GM12875 (cell line): ENCODE measurements around the gene CSNK2A1.

Experiments used
- H3K4me3 ChIP-seq: one replicate; pipeline ENCODE4 v1.5.1; 2011; ENCODE audit warnings: low read depth, low read length, control low read depth
- CTCF ChIP-seq: IDR thresholded peaks from 2 replicates; pipeline ENCODE4 v1.5.1; 2011; ENCODE audit warnings: low read depth, mild to moderate bottlenecking, control low read depth, inconsistent platforms, low read length, moderate library complexity, borderline replicate concordance; ENCODE audit not compliant: insufficient read depth

CSNK2A1 gene

GRCh38 chr20:542777-543368 lies 717 bp downstream of the CSNK2A1 start:
- TF ChIP-seq CTCF: no peak
- H3K4me3 ChIP-seq: peak overlapping the region; percentile 87

DNA sequence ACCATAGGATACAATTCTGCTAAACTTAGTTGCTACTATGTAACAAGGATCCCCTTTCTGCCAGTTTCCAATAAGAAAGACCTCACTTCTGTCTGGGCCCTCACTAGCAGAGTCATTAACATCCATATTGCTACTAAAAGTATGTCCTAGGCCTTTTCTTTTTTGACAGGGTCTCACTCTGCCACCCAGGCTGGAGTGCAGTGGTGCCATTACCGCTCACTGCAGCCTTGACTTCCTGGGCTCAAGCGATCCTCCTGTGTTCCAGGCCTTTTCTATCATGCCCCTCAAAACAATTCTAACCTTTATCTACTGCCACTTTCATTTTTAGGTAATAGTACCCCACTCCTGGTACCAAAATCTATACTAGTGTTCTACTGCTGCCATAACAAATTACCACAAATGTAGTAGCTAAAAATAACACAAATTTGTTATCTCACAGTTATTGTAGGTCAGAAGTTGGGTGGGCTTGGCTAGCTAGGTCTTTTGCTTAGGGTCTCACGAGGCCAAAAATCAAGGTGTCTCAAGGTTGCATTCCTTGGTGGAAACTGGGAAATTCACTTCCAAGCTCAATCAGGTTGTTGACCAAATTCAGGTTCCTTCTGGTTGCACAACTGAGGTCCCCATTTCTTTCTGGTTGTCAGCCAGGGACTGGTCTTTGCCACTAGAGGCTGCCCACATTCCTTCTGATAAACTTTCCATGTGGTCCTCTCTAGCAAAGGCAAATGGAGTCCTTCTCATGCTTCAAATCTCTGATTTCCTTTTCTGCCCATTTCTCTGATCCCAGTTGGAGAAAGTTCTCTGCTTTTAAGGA lies 3.0 kb downstream of the CSNK2A1 start:
- no peak overlapping the region for H3K4me3 ChIP-seq
- TF ChIP-seq CTCF: no peak

- H3K4me3 ChIP-seq: no peak overlapping the region
- no peak for TF ChIP-seq CTCF
Measured at GRCh38 chr20:539848-540247, 3.7 kb downstream of the CSNK2A1 start.

- no peak for TF ChIP-seq CTCF
- no peak overlapping the region for H3K4me3 ChIP-seq
Measured at GRCh38 chr20:539191-539590, 4.4 kb downstream of the CSNK2A1 start.

- no peak for TF ChIP-seq CTCF
- no peak overlapping the region for H3K4me3 ChIP-seq
Measured at GRCh38 chr20:537983-538382, 5.6 kb downstream of the CSNK2A1 start.

DNA sequence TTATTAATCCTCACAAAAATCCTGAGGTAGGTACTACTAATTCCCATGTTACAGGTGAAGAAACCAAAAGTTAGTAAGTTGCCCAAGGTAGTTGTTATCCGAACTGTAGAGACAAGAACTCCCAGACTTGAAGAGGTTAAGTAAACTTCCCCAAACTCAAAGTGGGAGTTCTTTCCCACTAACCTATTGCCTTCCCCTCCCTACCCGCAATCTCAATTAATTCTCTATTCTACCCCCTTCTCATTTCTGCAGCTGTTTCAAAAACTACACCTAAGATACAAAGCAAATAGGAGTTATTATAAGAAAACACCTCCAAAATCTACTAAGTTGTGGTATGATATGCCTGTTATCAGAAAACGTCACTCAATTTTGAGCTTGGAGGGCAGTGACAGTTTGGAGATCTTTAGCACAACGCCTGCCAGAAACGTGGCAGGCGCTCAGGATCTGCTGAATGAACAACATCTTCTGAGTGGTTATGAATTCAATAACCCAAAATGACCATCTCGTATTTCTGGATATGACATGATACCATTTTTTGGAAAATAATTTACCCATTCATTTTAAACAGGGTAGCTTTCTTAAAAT lies 7.1 kb downstream of the CSNK2A1 start:
- no peak for TF ChIP-seq CTCF
- no peak overlapping the region for H3K4me3 ChIP-seq

GRCh38 chr20:535958-536357 lies 7.6 kb downstream of the CSNK2A1 start:
- no peak for TF ChIP-seq CTCF
- H3K4me3 ChIP-seq: no peak overlapping the region
